D721Med (cell line): ENCODE measurements around the gene ABTB2.

Experiments
- DNase-seq: peaks from one replicate; pipeline ENCODE4 v3.0.0; 2011; ENCODE audit warnings: low spot score; ENCODE audit not compliant: insufficient read length
- FAIRE-seq: peaks from 2 replicates; lab custom pipeline; 2011; peaks lifted over from hg19 to GRCh38; lab: Jason Lieb, UNC
- TF ChIP-seq, protein P1 (sequence below): IDR thresholded peaks from 2 replicates; pipeline ENCODE4 v1.5.1; 2012; ENCODE audit warnings: mild to moderate bottlenecking, control low read depth; ENCODE audit not compliant: insufficient read depth; ENCODE audit errors: missing control alignments

The ABTB2 gene

DNA sequence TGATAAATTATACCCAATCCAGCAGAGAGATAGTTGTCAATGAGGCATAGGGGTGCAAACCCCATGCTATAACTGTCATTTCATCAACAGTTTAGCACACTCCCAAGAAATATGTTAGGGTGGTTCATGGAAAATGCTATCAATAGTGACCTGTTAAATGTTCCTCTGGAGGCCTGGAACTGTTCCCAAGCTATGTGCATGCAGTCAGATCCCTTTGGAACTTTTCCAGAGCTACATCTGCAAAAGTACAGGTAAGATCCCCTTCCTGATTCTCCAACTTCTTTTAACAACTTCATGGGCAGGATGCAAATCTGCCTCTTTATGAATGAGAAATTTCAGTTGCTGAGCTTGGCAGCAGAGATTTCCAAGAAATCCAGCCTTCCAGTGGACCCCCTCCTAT, 27.2 kb downstream of the ABTB2 start:
- TF ChIP-seq, protein P1, sequence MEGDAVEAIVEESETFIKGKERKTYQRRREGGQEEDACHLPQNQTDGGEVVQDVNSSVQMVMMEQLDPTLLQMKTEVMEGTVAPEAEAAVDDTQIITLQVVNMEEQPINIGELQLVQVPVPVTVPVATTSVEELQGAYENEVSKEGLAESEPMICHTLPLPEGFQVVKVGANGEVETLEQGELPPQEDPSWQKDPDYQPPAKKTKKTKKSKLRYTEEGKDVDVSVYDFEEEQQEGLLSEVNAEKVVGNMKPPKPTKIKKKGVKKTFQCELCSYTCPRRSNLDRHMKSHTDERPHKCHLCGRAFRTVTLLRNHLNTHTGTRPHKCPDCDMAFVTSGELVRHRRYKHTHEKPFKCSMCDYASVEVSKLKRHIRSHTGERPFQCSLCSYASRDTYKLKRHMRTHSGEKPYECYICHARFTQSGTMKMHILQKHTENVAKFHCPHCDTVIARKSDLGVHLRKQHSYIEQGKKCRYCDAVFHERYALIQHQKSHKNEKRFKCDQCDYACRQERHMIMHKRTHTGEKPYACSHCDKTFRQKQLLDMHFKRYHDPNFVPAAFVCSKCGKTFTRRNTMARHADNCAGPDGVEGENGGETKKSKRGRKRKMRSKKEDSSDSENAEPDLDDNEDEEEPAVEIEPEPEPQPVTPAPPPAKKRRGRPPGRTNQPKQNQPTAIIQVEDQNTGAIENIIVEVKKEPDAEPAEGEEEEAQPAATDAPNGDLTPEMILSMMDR, result no peak
- FAIRE-seq (no peak), DNase-seq (no peak)

DNA sequence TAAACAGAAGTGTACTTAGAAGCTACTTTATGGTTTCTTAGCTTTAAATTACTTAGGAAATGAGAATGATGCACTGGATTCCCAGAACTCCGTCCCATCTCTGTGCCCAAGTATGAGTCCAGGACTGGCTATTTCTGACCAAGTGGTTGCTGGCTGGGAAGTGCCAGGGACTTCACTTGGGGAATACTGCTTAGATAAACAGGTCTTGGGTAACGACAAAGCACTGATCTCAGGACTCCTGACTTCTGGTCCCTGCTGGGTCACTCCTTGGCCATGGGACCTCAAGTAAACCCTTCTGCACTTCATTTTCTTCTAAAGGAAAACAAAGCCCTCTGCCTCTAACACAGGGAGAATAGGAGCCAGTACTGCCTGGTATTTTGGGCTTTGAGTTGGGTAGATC, 27.9 kb downstream of the ABTB2 start:
- TF ChIP-seq, protein P1, result no peak
- no peak for DNase-seq
- FAIRE-seq, result no peak

DNA sequence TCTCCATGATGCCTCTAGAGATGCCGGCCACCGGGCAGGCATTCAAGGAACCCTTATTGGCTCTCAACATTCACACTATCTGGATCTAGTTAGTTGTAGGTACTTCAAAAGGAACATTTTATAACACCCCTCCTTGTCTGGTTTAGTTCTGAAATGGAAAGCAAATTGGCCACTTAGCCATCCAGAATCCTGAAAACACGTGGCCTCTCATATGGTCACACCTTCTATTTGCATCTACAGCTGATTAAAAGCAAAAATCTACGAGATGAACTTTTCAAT, 29.2 kb downstream of the ABTB2 start:
- DNase-seq, result no peak
- no peak for FAIRE-seq
- TF ChIP-seq, protein P1, result no peak

DNA sequence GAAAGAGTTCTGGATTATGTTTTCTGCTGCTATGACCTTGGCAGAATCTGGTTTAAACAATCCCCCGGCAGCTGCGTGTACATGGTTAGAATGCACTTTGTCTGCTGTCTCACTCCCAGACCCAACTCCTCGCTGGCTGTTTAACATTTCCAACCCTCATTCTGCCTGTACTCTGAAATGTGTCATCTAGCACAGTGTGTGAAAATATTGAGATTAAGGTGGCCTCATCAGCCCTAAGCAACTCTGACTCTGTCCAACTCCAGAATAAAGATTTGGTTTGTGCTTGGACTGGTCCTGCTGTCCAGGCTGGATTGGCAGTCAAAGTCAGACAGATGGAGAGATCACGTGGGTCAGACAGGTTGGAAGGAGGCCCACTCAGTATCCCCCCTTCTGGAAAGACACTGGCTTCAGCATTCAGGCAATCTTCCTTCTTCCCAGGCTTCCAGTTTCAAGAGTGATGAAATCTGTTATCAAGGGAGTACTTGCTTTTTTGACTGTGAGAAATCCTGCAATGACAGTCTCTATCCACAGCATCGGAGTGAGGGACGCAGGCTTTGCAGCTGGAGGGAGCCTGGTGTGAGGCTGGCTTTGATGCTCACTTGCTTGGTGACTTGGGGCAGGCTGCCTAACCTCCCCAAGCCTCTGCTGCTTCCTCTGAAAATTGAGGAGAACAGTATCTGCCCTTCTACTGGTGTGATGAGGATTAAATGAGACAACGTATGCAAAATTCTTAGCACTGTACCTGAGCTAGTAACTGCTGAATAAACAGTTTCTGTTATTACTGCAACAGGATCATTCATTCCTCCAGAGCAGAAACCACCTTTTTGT, 29.8 kb downstream of the ABTB2 start:
- TF ChIP-seq, protein P1, result no peak
- DNase-seq (no peak), FAIRE-seq (no peak)

DNA sequence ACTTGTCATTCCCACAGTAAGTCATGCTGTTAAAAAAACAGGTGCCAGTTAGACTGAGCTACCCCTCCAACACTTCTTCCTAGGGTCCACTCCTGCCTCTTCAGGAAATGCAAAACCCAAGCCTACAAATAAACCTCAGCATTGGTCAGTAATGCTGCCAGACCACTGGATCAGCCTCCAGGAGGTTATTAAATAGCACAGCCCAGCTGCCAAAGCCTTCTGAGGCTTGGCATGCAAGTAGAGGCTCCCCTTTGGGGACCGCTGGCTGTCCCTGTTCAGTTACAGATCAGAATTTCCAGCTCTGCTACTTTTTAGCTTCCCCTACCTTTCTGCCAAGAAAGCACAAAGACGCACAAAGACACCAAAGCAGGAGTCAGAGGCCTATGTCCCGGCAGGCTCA, 33.3 kb downstream of the ABTB2 start:
- TF ChIP-seq, protein P1, result no peak
- no peak for FAIRE-seq
- no peak for DNase-seq

DNA sequence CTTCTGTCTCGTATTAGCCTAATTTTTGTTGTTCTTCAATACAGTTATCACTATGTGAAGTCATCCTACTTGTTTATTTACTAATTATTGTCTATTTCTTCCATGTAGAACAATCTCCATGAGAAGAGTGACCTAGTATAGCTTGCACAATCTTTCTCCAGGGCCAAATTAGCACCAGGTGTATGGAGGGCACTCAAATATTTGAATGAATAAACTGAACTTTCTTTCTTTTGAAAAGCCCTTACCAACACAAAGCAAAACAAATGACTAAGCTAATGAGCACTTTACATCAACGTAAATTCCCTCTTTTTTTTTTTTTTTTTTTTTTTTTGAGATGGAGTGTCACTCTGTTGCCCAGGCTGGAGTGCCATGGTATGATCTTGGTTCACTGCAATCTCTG, 34.2 kb downstream of the ABTB2 start:
- DNase-seq (no peak), FAIRE-seq (no peak)
- TF ChIP-seq, protein P1, result no peak
